ENCODE results near the gene TEKT1.
"Not testable (repeated sequence)": the region's sequence is repeated elsewhere in the genome, so short reads cannot be mapped to it uniquely, and the experiment has no call there.

The TEKT1 gene

DNA sequence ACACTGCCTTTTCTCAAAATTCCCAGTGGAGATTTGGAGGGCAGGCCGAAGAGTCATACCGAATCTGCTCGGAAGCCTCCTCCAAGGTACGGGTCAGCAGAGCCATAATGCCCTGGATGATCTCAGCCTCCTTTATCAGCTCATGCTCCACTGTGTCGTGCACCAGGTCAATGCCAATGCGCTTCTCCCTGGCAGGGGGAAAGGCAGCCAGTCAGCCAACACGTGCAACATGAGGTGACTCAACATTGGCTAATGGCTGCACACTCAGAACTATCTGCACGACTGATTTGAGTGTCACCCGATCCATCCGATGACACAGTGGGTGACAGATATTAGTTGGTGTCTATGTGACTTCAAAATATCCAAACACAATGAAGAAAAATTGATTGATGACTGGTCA lies 15.8 kb downstream of the TEKT1 start:
- DNase-seq (ENCODE audit: low read depth) = no peak

DNA sequence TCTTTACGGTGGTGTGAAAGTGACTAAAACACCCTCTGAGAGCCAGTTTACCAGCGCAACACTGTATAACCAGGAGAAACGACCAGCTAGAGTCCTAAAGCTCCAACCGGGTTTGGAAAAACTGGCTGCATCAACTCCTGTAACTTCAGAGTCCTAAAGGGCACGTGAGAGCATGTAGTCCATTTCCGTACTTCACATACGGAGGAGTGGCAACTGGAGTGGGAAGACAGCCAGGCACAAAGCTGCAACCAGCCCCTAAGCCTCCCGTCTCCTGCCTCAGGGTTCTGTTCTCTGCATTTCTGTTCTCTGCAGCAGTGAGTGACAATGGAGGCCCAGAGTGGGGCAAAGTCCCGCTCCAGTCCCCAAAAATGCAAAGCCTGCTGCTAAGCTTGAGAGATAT lies 19.2 kb downstream of the TEKT1 start:
- DNase-seq (ENCODE audit: low read depth) = no peak

DNA sequence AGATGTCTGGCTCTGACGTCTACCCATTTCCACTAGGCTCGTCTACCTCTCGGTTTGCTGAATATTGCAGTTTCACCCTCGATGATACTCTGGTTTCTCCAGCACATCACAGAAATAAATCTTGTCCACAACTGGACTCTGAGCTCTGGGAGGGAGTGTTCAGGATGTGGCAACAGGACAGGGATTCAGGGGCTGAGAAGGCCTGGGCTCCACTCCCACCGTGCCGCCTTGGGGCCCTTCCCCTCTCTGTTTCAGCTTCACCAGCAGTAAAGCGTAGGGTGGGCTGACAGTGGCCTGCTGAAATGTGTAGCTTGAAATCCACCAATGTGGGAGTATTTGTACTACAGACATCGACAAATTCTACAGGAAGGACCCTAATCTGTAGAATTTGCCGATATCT lies 20.0 kb downstream of the TEKT1 start:
- no peak for DNase-seq (ENCODE audit: low read depth)

DNA sequence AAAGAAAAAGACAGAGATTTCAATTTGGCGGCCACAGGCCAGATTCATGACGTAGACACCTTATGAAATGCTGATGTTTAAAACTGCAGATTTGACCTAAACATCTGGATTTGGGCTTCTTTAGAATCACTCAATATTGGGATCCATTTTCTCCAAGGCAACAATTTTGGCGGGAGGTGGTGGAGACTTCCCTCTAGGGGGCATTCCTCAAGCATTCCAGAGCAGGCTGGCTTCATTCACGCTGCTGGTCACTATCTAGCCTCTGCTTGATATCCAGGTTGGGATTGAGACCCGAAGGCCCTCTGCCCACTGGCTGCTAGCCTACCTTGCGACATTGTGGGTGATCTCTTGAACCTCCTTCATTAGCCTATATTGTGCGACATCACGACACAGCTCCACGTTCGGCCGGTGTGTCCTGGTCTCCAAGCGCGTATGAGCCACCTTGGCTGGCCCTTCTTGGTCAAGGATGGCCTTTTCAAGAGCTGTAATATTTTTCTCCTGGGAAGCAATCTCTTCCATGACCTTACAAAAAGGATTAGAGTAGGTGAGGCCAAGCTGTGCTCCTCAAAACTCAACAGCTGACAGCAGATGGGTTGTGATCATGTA lies 31.0 kb downstream of the TEKT1 start:
- no peak for DNase-seq (ENCODE audit: low read depth)

DNA sequence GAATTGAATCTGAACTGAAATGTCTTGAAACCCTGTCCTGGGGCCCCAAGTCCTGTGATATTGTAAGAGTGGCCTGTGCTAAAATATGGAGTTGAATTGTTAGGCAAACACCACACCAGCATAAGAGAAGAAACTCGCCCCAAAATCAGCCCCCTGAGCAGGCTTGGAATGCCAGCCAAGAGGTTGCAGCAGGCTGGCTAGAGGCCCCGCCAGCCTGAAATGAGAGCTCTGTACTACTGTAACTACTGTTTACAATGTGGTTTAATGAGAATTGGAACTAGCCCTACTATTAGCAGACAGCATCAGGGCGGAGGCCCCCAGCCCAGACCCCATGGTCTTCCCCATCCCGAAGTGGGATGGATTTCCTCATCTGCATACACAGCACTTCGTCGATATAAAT lies 31.8 kb downstream of the TEKT1 start:
- DNase-seq (ENCODE audit: low read depth) = no peak

DNA sequence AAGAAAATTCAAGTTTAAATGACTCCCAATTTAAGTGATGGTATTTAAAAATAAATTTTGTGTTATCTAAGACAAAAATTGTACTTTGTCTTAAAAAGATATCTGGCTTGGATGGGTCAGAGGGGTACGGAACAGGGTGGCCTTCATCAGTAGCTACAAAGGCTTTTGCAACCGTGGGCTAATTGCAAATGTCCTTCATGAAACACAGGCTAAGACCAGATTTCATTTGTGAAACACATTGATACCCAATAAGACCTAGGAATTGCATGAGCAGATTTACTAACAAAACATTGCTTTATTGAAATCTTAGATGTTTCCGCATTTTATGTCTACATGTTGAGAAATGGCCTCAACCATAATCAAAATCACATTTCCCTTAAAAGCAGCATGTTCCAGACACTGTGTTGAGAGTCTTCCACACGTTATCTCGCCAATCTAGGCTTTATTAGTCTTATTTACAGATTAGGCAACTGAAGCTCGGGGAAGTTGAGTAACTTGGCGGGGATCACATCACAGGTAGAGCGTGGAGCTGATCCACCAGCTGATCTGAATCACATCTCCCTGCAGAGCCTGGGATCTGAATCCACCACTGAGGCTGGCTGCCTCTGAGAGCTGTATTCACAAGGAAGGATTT lies 33.7 kb downstream of the TEKT1 start:
- DNase-seq (ENCODE audit: low read depth) = no peak

DNA sequence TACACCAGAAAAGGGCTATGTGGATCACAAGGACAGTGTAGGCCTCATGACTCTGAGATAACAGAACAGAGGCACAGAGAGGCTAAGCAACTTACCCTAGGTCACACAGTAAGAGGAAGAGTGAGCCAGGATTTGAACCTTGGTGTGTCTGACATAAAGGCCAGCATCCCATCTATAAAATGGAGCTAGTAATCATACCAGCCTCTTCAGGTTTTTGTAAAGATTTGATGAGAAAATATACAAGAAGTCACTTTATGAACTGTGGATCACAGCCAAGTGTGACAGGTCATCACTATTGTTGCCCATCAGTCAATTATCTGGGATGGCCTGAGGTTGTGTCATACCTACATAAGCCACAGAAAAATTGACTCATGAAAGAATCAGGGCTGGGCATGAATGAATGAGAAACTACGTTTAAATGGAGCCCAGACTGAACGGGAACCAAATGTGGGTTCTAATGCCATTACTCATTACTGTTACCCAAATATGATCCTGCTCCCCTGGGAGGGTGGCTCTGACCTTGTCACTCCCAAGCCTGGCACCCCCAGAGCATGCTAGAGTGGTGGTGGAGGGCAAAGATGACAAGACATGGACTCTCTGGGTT lies 34.5 kb downstream of the TEKT1 start:
- DNase-seq (ENCODE audit: low read depth) = peak; percentile 30

DNA sequence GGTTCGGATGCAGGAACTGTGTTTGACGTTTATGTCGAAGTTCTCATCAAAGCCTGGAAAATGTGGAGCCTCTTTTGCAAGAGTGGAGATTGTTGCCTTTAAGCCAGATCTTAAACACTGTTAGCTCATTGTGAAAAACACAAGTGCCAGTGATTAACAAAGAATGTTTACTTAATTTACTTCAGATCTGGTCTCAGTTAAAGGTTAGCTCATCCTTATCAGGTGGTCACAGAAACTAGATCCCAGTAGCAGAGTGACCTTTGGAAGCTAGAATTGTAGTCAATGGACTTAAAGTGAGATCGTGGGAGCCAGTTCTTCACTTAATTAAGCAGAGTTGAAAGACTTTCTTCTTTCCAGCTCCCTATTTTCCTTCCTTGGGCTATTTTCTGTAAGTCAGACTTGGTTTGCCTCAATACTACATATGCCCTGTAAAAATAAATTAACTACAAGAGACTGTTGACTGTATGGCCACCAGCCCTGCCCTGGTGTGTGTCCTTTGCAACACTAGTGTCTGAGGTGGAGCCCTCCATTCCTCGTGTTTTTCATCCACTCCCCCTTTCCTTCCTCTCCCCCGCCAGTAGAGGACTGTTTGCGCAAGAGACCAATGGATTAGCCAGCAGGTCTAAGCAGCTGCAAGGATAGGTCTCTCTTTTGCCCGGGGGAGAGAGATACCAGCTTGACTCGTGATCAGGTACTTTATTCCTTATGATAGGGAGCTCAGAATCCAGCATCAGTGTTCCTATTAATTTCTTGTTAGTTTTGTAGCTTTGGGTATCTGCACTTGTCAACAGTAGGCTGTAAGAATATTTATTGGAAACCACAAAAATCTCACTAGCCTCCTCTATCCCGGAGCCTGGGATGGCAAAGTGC lies 35.3 kb downstream of the TEKT1 start:
- no peak for DNase-seq (ENCODE audit: low read depth)

DNA sequence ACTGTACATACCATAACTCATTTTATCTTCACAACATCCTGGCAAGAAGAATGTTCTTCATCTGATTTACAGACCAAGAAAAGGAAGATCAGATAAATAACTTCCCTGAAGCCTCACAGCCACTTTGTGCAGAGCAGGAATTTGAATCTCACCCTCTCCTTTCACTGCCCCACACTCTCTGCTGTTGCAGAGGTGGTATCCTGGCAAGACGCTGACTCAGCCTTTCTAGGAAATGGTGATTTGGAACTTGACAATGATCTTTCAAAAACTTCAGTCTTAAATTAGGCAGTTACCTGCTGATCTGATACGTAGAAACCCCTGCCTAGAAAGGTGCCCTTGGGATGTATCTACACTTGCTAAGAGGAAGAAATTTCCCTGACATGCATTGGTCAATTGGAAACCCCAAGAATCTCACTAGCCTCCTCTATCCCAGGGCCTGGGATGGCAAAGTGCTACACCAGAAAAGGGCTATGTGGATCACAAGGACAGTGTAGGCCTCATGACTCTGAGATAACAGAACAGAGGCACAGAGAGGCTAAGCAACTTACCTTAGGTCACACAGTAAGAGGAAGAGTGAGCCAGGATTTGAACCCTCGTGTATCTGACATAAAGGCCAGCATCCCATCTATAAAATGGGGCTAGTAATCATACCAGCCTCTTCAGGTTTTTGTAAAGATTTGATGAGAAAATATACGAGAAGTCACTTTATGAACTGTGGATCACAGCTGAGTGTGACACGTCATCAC lies 37.6 kb downstream of the TEKT1 start:
- no peak for DNase-seq (ENCODE audit: low read depth)

DNA sequence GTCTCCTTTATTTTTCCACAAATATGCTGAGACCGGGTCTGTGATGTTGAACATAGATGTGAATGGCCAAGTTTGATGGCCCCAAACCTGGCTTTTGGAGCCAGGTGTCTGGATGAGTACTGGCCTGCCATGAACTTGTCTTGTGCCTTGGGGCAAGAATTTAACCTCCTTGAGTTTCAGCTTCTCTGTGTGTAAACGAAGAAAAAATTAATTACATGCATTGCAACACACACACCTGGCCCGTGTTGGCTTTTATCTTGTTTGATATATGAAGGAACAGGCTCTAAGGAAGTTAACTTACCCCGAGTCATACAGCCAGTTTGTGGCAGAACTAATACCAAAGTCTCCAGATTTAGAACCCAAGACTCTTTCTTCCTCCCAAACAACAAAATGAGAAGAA lies 42.4 kb downstream of the TEKT1 start:
- no peak for DNase-seq (ENCODE audit: low read depth)

DNA sequence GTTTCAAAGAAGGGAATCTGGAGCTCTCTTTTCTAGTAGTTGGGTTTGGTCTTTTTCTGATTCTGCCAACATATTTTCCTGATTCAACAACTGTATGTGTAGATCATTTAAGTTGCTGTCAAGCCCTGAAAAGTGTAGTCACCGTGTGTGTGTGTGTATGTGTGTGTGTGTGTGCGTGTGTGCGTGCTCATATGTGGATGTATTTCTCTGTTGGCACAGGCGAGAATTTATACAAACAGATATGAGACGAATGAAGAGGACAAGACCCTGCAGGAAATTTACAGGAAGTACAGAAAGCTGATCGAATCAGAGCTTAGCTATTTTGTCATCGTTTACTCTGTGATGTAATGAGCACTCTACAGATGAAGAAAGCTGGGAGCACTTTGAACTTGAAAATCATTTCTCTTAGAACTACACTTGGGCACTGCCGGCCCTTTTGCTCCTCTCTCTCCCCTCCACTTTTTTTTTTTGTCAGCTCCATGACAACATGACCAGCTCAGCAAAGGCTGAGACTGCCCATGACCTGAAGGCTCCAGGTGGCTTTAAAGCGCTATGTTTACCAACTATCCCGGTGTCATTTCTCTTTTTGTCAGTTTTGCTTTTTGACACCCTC lies 44.3 kb downstream of the TEKT1 start:
- no peak for DNase-seq (ENCODE audit: low read depth)

DNA sequence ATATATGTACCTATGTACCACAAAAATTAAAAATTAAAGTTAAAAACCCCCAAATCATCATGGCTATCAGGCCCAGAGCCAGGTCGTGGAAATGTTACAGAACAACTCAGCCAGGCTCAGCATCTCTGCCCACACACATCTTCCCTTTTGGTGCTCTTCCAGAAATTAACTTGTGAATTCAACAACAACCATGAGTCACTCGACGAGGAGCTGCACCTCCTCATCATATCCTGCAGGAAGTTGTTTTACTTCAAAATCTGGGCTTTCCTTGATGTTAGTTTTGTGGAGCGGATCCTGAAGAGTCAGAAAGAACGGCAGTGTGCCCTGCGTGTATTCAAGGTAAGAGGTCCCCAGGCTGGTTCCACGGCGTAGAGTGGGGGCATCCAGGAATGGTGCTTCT lies 44.9 kb downstream of the TEKT1 start:
- DNase-seq (ENCODE audit: low read depth) = peak; percentile 74

DNA sequence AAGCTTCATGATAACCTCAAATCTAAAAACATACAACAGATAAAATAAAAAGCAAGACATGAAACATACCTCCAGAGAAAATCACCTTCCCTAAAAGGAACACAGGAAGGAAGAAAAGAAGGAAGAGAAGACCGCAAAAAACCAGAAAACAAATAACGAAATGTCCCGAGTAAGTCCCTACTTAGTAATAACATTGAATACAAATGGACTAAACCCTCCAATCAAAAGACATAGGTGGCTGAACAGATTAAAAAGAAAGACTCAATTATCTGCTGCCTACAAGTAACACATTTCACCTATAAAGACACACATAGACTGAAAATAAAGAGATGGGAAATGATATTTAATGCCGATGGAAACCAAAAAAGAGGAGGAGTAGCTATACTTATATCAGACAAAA lies 49.3 kb downstream of the TEKT1 start:
- no peak for DNase-seq (ENCODE audit: low read depth)

DNA sequence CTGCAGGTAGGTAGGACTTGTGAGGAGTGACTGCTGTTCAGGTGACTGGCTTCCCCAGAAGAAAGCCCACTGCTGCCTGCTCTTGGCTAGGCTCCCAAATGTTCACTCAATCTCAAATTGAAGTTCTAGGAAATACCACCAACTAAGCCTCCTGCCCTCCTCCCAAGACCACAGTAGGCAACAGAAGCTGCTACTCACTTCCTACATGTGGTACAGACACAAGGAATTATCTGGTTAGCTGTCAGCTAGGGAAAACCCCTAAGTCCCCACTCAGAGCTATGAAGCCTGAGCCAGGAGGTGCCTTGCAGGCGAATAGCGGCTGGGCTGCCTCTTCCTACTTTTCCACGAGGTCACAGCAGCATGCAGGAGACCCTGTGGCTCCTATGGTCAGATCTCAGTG lies 50.6 kb downstream of the TEKT1 start:
- no peak for DNase-seq (ENCODE audit: low read depth)

DNA sequence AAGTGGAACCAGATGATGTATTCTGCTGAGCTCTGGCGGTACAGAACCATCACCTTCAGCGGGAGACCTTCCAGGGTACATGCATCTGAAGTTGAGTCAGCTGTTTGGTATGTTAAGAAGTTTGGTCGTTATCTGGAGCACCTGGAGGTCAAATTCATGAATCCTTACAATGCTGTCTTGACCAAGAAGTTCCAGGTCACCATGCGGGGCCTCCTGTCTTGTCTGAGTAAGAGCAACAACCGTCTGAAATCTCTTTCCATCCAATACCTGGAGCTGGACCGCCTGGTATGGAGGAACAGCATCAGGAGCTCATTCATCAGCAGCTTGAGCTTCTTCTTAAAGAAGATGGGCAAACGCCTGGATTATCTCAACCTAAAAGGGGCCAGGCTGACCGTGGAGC lies 51.5 kb downstream of the TEKT1 start:
- DNase-seq (ENCODE audit: low read depth) = no peak

DNA sequence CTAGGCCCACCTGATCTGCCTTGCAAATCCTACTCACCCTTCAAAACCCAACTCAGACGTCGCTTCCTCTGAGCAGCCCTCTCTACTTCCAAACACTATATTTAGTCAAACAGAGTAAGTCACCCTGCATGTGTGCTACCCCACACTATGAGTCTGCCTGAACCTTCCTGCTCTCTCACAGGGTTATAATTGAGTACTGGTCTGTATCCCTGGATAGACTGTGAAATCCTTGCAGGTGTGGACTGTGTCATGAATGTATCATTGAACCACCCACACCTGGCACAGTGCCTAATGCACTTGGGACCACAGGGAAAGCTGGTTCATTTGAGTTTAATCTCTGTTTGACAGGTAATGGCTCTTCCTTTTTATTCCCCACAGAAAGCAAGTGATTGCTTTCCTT lies 52.1 kb downstream of the TEKT1 start:
- no peak for DNase-seq (ENCODE audit: low read depth)

DNA sequence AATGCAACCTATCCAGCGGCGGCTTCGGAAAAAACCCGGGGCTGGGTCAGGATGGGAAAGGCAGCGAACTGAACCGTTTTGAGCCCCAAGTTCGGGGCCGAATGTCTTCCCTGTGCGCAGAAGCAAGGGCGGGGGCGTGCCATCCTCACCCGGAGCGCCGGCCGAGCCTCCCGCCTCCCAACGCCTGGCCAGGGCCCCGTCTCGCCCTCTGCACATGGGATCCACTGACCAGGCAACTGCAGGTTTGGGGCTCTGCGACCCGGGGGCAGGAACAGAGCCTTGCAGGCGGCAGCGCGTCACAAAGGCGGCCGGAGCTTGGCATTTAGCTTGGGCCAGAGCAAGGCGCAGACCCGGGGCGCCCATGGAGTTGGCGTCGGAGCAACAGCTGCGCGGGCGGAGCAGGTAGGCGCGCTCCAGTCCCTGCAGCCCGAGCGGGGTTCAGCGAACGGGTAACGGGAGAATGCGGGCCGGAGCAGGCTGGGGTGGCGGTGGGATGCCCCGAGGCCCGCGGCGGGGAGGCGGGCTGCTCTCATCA lies 55.6 kb downstream of the TEKT1 start, which contains the start of gene FBXO39:
TSS of gene FBXO39 (plus strand) at position 345 of the 535 bp plus-strand sequence. CDS start 3,654 bp downstream, outside the sequence.
- no peak for DNase-seq (ENCODE audit: low read depth)

DNA sequence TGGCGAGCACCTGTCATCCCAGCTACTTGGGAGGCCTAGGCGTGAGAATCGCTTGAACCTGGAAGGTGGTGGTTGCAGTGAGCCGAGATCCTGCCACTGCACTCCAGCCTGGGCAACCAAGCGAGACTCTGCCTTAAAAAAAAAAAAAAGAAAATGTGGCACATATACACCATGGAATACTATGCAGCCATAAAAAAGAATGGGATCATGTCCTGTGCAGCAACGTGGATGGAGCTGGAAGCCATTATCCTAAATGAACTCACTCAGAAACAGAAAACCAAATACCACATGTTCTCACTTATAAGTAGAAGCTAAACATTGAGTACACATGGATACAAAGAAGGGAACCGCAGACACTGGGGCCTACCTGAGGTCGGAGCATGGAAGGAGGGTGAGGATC lies 56.6 kb downstream of the TEKT1 start:
- not testable (repeated sequence) for DNase-seq (ENCODE audit: low read depth)

DNA sequence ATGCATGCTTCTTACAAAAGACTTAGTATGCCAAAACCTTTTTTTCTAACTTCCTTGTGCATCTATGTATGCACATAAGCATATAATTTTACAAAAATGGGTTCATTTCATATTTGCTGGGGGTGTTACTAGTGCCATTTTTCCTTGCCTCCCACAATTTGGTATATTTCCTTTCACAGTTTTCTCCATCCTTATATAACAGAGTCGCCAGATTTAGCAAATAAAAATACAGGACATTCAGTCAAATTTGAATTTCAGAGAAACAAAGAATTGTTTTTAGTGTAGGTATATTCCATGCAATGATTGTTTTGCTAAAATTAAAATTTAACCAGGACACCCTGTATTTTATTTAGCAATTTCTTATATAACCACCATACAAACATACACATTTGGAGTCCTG lies 59.5 kb downstream of the TEKT1 start:
- DNase-seq (ENCODE audit: low read depth) = no peak

DNA sequence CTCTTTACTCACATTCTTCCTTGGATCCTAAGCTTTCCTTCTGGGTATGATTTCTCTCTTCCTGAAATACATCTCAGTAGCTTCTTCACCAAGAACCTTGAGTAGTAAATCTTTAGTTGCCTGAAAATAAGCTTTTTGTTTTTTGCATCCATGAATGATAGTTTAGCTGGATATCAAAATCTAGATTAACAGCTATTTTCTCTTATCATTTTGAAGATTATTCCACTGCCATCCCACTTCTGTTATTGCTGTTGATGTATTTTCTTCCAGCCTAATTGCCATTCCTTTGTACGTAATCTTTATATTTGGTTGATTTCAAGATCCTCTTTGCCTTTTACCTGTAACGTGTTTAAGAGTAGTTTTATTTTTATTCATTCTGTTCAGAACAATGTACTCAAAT lies 63.1 kb downstream of the TEKT1 start:
- no peak for DNase-seq (ENCODE audit: low read depth)

DNA sequence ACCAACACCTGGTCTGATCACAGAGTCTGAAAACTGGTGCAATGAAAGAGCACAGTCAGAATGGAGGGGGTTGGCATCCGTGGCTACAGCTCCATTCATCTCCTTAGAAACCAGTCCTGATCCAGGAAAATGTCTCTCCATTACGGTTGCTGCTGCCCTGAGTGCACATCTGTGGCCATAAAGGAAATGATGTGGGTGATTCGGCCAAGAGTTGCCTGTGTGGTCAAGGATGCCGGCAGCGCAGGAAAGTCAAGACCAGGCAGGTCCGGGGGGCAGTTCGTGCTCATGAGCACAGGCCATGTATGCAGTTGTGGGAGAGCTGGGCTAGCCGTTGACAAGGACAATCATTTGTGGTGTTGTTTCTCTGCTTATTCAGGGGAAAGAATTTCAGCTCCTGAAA lies 69.8 kb downstream of the TEKT1 start:
- DNase-seq (ENCODE audit: low read depth) = no peak
